OCI-LY3 (cell line): ENCODE measurements around the gene ADGRB3.

Experiments
- EZH2phosphoT487 ChIP-seq: fragments of 200-600 bp; shearing (Covaris generic); IDR thresholded peaks from 2 replicates; pipeline ENCODE4 v1.6.1; 2018; ENCODE audit warnings: antibody characterized with exemption, mixed run types, low read depth
- TF ChIP-seq, protein P1 (sequence below): fragments of 200-600, 300-600 bp; sonication (generic); IDR thresholded peaks from 2 replicates; pipeline ENCODE4 v1.5.1; 2014; ENCODE audit warnings: antibody characterized with exemption, low read length, low read depth

DNA sequence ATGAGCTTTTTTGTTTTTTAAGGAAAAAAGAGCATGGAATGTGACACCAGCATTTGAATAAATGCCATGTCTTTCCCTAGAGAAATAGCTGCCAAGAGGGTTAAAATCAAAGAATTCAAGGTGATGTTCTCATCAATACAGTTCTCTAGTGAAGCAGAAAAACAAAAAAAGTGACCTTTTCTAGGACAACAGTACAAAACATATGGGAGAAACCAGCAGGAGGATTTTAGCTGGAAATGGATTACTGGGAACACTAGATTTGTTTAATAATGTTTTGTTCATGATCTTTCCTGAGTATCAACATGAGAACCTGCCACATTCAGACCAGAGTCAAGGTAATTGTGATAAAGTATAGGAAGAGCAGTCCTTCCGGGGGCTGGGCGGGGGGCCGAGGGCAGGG lies 789.5 kb downstream of the ADGRB3 start:
- TF ChIP-seq, protein P1, sequence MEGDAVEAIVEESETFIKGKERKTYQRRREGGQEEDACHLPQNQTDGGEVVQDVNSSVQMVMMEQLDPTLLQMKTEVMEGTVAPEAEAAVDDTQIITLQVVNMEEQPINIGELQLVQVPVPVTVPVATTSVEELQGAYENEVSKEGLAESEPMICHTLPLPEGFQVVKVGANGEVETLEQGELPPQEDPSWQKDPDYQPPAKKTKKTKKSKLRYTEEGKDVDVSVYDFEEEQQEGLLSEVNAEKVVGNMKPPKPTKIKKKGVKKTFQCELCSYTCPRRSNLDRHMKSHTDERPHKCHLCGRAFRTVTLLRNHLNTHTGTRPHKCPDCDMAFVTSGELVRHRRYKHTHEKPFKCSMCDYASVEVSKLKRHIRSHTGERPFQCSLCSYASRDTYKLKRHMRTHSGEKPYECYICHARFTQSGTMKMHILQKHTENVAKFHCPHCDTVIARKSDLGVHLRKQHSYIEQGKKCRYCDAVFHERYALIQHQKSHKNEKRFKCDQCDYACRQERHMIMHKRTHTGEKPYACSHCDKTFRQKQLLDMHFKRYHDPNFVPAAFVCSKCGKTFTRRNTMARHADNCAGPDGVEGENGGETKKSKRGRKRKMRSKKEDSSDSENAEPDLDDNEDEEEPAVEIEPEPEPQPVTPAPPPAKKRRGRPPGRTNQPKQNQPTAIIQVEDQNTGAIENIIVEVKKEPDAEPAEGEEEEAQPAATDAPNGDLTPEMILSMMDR: no peak
- no peak for TF ChIP-seq EZH2phosphoT487
